Sciatic nerve (tissue), 2 donors: ENCODE results near the gene SHB. TPM values are rescaled to one million over a fixed set of nuclear protein-coding genes. Genes with fewer than 3 reads are reported as not detected.

Experiments
- ATAC-seq: fragments of 200-7000 bp; cut with Tn5 transposase; one replicate; pipeline ENCODE4 v1.9.1; 2020; ENCODE audit warnings: mild to moderate bottlenecking, moderate library complexity
- DNase-seq: peaks from one replicate; pipeline ENCODE4 v3.0.0-alpha.2; 2020; ENCODE audit warnings: low spot score
- intact Hi-C: fragments of 100-400 bp; cut with DNase I; formaldehyde crosslinking; loops from one replicate; pipeline ENCODE4 v1.14.2; 2022
- total RNA-seq: library from RNA; stranded (reverse); fragmentation: NEBNext Ultra II Directional; extraction: Animal tissue kit (Norgen Biotek cat#: 25700); gene quantifications from one replicate; pipeline ENCODE4 v1.2.1, GENCODE V29; 2021
- donor health status: DM: no; HTN: no; CAD: no.
- donor health status: DM: no; HTN: no; CAD: no.

SHB gene, protein sequence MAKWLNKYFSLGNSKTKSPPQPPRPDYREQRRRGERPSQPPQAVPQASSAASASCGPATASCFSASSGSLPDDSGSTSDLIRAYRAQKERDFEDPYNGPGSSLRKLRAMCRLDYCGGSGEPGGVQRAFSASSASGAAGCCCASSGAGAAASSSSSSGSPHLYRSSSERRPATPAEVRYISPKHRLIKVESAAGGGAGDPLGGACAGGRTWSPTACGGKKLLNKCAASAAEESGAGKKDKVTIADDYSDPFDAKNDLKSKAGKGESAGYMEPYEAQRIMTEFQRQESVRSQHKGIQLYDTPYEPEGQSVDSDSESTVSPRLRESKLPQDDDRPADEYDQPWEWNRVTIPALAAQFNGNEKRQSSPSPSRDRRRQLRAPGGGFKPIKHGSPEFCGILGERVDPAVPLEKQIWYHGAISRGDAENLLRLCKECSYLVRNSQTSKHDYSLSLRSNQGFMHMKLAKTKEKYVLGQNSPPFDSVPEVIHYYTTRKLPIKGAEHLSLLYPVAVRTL
- total RNA-seq = 15.9 TPM

DNA sequence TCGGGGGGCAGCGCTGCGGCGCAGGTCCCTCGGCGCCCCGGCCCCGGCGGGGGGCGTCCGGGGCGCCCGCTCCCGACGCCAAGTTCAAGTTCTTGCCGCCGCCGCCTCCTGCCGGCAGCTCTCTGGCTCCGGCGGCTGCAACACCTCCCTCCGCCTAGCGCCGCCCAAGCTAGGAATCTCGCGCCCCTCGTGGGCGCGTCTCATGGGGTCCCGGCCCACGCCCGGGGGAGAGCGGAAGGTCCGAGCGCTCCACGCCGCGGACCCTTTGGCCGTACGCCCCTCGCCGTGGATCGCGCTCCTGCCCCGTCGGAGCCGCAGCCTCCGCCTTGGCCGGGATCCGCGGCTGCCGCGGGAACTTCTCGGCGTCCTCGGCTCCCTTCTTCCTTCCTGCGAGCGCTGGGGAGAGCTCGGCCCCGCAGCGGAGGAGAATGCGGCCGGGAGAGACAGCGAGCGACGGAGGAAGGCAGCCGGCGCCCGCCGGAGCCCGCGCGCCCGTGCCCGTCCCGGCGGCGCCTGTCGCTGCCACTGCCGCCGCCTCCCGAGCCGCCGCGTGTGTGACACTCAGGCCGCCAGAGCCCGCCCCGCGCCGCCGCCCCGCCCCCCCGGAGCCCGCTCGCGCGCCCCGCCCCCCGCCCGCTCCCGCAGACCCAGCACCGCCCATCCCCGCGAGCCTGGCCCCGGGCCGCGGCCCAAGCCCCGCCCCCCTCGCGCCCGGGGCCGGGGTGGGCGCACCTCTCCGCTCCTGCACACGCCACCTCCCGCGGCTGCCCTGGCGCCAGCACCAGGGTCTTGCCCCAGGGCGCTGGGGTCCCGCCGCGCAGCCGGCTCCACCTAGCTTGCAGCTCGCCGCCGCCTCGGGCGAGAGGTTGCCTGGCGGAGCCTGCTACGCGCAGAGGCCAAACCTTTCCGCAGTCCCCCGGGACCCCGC is at the start of gene SHB:
TSS of gene SHB (minus strand) at position 527 of the 928 bp plus-strand sequence. CDS start 582 bp downstream, outside the sequence.
- ATAC-seq (peak; percentile 71), DNase-seq (peak; percentile 85)
- intact Hi-C loops = loop anchor here (10.0 kb wide), 1 partner anchor 154 kb away; no protein-coding TSS in a partner anchor

DNA sequence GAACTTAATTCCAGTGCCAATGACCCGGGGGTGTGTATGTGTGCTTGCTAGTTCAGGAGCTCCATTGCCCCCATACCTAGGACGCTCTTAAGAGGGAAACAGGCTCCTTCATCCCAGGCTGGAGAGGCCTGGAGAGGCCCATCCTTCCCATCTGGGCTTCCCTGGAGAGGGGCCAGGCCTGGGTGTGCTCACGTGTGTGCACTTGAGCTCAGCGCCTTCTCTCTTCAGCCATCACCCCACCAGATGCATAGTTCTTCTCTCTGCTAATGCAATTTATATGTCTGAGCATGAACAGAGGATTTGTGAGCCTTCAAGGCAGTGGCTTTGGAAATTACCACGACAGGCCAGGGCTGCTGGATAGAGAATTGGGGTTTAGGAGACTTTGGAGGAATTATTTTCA is 48.6 kb upstream of the SHB start:
- intact Hi-C loops = no loop called here
- no peak for ATAC-seq
- DNase-seq = peak; percentile 18

DNA sequence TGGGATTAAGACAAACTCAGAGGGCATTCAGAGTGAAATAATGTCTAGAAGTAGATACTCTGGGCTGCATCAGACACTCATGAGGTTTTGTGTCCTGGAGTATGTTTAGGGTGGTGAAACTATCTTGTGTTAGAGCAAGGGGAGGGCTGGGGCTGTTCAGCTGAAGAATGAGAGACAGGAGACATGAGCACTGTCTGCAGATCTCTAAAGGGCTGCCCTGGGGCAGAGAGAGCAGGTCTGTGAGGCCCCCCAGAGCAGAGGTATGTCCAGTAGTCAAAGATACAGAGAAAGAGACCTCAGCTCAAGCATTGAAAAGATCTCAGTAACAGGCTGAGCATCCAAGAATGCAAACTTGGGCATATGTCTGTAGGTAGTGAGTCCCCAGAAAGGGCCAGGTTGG is 45.9 kb upstream of the SHB start:
- intact Hi-C loops = no loop called here
- ATAC-seq (no peak), DNase-seq (peak; percentile 3)

DNA sequence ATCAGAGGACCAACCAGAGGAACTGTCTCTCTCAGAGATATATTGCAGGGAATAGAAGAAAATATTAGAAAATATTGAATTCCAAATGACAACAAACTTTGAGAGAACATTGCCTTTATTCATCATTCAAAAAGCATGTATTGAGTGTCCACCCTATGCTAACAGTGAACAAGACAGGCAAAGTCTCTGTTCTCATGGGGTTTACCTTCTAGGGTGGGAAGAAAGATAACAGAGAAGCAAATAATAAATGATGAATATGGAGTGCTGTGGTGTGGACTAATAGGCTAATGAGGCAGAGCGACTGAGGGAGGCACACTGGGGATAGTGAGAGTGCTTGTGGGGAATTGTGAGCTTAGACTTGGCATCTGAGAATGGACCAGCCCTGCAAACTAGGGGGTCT is 43.4 kb upstream of the SHB start:
- ATAC-seq (no peak), DNase-seq (no peak)
- intact Hi-C loops = no loop called here

DNA sequence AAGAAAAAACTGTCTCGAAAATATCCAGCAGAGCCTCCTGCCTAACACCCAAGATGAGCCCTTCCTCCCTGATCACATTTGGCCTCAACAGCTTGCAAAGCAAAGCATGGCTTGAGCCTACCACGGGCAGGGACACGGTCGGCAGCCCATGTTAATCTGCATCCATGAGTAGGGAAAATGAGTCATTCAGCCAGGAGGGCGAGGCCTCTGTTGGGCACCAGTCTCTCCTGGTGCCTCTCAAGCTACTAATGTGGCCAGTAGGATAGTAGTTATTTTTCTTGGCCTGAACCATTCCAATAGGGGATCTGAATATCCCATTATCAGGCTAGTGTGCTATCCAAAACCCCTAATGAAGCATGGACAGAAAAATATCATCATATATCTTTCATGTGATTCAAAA is 43.0 kb upstream of the SHB start:
- no peak for ATAC-seq
- intact Hi-C loops = no loop called here
- DNase-seq = peak; percentile 36

DNA sequence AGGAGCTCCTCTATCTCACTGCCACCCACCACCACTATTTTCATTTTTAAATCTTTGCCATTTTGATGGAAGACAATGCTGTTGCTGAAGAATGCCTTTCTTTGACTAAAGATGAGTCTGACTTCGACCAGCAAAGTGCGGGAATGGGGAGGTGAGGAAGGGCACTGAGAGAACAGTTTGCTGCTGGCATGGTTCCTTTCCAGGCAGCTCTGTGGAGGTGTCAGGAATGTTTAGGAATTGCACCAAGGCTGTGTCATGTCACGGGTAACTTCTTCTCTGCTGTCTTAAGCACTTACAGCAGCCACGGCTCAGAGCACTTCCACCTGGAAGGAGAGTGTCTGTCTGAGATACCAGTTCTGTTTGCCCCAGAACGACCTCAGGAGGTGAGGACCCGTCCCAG is 41.4 kb upstream of the SHB start:
- no peak for ATAC-seq
- intact Hi-C loops = no loop called here
- DNase-seq = peak; percentile 0

DNA sequence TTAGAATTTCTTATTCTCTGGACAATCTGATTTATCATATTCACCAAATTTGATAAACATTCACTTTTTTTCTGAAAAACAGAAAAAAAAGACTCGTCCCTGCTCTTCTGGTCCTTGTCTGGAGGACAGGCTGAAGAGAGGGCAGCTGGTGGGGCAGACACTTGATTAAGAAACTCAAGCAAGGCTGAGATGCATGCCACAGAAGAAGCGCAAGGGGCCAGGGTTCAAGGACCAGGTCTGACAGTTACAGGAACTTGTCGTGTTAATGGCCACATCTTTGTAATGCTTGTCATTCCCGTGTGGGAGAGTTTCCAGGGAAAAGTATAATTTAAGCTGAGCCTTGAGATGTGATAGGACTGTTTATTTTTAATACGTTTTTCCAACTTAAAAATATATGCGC is 40.6 kb upstream of the SHB start:
- ATAC-seq (no peak), DNase-seq (no peak)
- intact Hi-C loops = loop anchor here (10.0 kb wide), 1 partner anchor 105 kb away; no protein-coding TSS in a partner anchor

DNA sequence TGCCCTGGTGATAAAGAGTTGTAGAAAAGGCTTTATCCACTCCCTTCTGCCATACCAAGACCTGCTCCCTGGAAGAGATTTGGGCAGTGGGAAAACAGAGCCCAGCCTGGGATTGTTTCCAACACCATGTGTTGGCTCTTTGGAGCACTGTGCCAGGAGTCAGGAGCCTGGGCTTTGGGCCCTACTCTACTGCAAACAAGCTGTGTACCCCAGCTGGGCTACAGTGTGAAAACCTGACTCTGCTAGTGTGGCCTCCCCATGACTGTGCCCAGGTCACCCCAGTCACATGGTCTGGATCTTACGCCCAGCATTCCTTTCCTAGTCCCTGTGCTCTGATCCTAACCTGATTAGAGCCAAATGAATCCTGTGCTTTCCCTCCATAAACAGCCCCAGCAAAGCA is 39.3 kb upstream of the SHB start:
- intact Hi-C loops = loop anchor here (10.0 kb wide), 1 partner anchor 106 kb away; no protein-coding TSS in a partner anchor

DNA sequence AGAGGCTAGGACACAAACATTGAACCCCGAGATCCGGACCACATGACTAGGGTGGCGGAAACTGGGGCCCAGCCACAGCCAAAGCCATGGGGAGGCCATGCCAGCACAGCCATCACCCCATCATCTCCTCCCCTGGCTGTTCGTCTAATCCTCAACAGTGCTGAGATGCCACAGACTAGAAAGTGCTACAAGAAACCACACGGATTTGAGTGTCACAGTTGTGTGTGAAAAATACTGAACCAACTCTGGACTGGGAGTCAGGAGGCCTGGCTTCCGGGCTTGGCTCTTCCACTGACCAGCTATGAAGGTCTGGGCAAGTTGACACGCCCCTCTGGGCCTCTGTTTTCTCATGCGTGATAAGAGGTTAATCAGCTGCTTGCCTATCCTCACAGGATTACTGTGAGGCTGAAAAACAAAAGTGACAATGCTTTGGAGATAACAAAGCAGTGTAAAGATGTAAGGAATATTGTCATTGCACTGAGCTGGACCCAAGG is 38.8 kb upstream of the SHB start:
- DNase-seq (peak; percentile 37), ATAC-seq (no peak)
- intact Hi-C loops = loop anchor here (10.0 kb wide), 1 partner anchor 107 kb away; no protein-coding TSS in a partner anchor

More for the DNA sequence above, 39.3 kb upstream of the SHB start:
- no peak for DNase-seq
- no peak for ATAC-seq

DNA sequence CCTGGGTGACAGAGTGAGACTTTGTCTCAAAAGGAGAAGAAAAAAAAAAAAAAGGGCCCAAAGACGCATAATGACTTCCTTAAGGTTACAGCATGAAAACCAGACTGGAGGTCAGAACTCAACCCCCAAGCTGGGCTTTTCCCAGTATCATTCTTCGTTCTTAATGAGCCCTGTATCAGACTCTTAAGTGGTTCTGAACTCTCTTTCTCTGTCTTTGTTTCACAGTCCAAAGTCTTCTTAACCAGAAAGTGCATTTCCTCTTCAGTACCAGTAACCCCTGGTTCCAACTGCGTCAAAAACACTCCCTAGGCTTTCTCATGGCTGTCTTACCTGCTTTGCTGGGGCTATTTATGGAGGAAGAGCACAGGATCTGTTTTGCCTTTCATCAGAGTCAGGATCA is 38.4 kb upstream of the SHB start:
- DNase-seq (peak; percentile 0), ATAC-seq (no peak)
- intact Hi-C loops = loop anchor here (10.0 kb wide), 1 partner anchor 107 kb away; no protein-coding TSS in a partner anchor

DNA sequence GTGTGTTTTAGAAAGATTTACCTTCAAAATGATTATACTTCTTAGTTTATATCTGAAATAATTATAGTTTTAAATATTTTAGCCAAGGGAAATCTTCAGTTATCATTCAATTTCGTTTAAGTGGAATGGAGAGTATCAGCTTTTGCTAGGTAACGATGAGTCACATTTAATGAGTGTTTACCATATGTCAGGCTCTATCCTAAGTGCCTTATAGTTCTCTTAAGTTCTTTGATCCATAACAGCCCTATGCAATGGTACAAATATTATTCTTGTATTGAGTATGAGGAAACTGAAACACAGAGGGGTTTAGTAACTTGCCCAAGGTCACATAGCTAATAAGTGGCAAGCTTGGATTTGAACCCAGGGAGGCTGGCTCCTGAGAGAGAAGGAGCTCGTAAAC is 37.5 kb upstream of the SHB start:
- intact Hi-C loops = loop anchor here (10.0 kb wide), 1 partner anchor 108 kb away; no protein-coding TSS in a partner anchor
- ATAC-seq = no peak
- no peak for DNase-seq

DNA sequence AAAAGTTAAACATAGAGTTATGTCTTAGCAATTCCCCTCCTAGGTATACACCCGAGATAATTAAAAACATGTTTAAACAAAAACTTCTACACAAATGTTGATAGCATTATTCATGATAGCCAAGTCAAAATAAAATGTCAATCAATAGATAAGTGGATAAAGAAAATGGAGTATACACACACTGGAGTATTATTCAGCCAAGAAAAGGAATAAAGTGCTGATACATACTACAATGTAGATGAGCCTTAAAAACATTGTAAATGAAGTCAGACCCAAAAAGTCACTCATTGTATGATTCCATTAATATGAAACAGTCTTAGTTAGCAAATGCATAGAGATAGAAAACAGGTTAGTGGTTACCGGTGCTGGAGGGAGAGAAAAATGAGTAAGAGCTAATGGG is 34.3 kb upstream of the SHB start:
- intact Hi-C loops = loop anchor here (10.0 kb wide), 1 partner anchor 111 kb away; no protein-coding TSS in a partner anchor
- DNase-seq (no peak), ATAC-seq (no peak)

DNA sequence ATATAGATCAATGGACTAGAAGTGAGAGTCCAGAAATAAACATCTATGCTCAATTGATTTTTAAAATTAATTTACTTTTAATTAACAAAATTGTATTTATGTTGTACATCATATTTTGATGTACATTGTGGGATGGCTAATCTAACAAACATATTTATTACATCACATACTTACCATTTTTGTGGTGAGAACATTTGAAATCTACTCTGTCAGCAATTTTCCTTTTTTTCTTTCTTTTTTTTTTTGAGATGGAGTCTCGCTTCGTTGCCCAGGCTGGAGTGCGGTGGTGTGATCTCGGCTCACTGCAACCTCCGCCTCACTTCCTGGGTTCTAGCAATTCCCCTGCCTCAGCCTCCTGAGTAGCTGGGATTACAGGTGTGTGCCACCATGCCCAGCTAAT is 32.4 kb upstream of the SHB start:
- intact Hi-C loops = loop anchor here (10.0 kb wide), 1 partner anchor 113 kb away; no protein-coding TSS in a partner anchor
- ATAC-seq (no peak), DNase-seq (peak; percentile 0)

DNA sequence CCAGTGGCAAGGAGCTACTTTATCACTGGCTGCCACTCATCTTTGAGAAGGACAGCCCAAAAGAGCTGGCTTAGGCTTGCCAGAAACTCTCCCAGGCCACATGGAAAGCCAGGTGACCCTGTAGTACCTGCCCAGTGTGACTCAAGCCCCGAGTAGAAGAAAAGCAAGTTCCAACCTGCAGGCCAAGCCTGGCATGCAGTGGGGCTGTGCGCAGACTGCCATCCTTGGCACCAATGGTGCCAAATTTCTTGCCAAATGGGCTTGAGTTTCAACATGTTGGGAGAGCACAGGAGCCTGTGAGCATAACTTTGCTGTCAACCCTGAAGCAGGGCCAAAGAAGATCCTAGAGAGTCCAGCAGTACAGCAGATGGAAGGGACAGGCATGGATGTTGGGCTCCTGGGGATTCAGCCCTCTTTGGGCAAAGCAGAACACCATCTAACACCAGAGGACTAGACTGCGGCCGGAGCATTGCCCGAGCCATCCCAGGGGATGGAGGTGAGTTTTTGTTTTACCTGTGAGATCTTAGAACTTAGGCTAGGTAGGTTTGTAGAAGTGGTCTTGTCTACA is 27.3 kb upstream of the SHB start:
- intact Hi-C loops = no loop called here
- ATAC-seq = no peak
- no peak for DNase-seq

DNA sequence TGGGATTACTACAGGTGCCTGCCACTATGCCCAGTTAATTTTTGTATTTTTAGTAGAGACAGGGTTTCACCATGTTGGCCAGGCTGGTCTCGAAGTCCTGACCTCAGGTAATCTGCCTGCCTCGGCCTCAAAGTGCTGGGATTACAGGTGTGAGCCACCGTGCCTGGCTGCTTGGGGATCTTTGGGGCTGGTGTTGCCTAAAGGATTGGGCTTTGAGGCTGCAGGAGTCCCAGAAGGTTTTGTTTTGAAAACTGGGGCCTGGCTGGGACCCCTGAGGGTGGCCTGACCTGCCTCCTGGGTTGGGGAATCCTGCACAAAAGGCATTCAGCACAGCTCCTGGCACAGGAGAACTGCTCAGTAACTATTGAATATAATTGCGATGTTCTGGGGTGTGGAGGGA is 25.1 kb upstream of the SHB start:
- DNase-seq = no peak
- intact Hi-C loops = no loop called here
- ATAC-seq = no peak

DNA sequence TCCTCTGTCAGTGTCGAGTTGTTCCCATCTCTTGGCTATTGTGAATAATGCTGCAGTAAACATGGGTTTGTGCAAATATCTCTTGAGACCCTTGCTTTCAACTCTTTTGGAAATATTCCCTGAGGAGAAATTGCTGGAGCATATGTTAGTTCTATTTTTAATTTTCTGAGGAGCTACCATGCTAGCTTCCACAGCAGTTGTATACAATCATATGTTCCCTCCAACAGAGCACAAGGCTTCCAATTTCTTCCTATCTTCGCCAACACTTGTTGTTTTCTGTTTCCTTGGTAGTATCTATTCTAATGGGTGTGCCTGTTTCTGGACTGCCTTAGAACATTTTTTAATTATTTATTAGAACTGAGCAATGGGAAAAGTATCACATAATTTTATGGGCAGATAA is 23.6 kb upstream of the SHB start:
- intact Hi-C loops = no loop called here
- DNase-seq = no peak
- no peak for ATAC-seq

DNA sequence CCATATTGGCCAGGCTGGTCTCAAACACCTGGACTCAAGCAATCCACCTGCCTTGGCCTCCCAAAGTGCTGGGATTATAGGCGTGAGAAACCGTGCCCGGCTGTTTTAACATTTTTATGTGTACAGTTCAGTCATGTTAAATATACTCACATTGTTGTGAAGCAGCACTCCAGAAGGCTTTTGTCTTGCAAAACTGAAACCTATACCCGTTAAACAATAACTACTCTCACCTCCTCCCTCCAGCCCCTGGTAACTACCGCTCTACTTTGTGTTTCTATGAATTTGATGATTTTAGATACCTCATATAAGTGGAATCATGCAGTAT is 23.1 kb upstream of the SHB start:
- intact Hi-C loops = no loop called here
- ATAC-seq = no peak

DNA sequence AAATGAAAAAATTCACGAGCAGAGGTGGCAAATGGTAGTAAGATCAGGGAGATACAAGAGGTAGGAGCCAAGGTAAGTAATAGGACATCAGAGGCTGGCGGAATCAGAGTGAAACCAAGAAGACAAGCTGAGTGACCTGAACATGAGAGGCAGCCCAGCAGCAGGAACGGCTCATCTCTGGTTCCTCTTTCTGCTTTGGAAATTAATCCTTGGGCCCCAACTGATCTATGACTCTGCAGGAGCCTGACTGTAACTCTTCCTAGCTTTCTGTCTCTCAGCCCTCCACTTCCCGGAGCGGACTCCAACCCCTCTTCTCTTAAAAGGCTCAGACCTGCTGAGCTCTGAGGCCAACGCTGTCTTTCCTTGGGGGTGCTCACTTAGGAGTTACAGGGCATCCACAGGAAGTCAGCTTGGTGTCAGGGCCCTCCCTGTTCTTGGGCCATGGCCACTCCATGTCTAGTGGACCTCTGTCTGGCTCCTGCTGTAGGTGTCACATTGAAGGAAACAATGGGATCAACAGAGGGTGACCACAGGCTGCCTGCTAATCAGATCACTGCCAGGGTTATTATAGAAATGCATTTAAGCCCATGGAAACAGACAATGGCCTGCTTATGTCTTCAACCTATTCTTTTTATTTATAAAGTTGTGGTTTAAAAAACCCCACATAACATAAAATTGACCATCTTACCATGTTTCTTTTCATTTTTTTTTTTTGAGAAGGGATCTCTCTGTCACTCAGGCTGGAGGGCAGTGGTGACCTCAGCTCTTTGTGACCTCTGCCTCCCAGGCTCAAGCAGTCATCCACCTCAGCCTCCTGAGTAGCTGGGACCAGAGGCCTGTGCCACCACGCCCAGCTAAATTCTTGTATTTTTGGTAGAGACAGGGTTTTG is 22.5 kb upstream of the SHB start:
- intact Hi-C loops = no loop called here
- DNase-seq (no peak), ATAC-seq (no peak)

More for the DNA sequence above, 23.1 kb upstream of the SHB start:
- DNase-seq = no peak
